Hepatocyte (in vitro differentiated cells): ENCODE measurements around the gene RABEP2. TPM values are rescaled to one million over a fixed set of nuclear protein-coding genes. Genes with fewer than 3 reads are reported as not detected.
"Not testable (repeated sequence)": the region's sequence is repeated elsewhere in the genome, so short reads cannot be mapped to it uniquely, and the experiment has no call there.

Source experiments
- DNase-seq: peaks from one replicate; pipeline ENCODE4 v3.0.0-alpha.2; 2016; ENCODE audit warnings: low spot score
- H2AFZ ChIP-seq: fragments of 200-600 bp; sonication (generic); 2 replicates; pipeline ENCODE4 v1.6.0; 2016; ENCODE audit warnings: antibody characterized with exemption, mild to moderate bottlenecking
- H3K27ac ChIP-seq: fragments of 200-600 bp; sonication (generic); 2 replicates; pipeline ENCODE4 v1.5.1; 2016; ENCODE audit warnings: mild to moderate bottlenecking
- H3K27me3 ChIP-seq: fragments of 200-600 bp; sonication (generic); 2 replicates; pipeline ENCODE4 v1.6.1; 2016
- H3K36me3 ChIP-seq: fragments of 200-600 bp; sonication (generic); replicated peaks from 2 replicates; pipeline ENCODE4 v1.5.1; 2016; ENCODE audit warnings: low read depth; ENCODE audit not compliant: insufficient read depth
- H3K4me1 ChIP-seq: fragments of 200-600 bp; sonication (generic); 2 replicates; pipeline ENCODE4 v1.5.1; 2016; ENCODE audit warnings: mild to moderate bottlenecking, moderate library complexity; ENCODE audit not compliant: insufficient read depth
- H3K4me2 ChIP-seq: fragments of 200-600 bp; sonication (generic); 2 replicates; pipeline ENCODE4 v1.6.0; 2016
- H3K4me3 ChIP-seq: fragments of 200-600 bp; sonication (generic); 2 replicates; pipeline ENCODE4 v1.5.1; 2016; ENCODE audit warnings: mild to moderate bottlenecking
- H3K79me2 ChIP-seq: fragments of 200-600 bp; sonication (generic); 2 replicates; pipeline ENCODE4 v1.6.0; 2017; ENCODE audit warnings: mild to moderate bottlenecking
- H3K9me2 ChIP-seq: fragments of 200-600 bp; sonication (generic); replicated peaks from 2 replicates; pipeline ENCODE4 v1.6.0; 2017; ENCODE audit warnings: mild to moderate bottlenecking; ENCODE audit not compliant: insufficient read depth
- H3K9me3 ChIP-seq: fragments of 200-600 bp; sonication (generic); 2 replicates; pipeline ENCODE4 v1.5.1; 2016; ENCODE audit warnings: low read depth, mild to moderate bottlenecking
- H4K20me1 ChIP-seq: fragments of 200-600 bp; sonication (generic); 2 replicates; pipeline ENCODE4 v1.6.0; 2016; ENCODE audit warnings: mild to moderate bottlenecking; ENCODE audit not compliant: insufficient read depth, poor library complexity, severe bottlenecking
- CTCF ChIP-seq: fragments of 200-600 bp; sonication (generic); IDR thresholded peaks from 2 replicates; pipeline ENCODE4 v1.5.1; 2016; ENCODE audit warnings: antibody characterized with exemption, mild to moderate bottlenecking; ENCODE audit not compliant: poor library complexity
- EZH2 ChIP-seq: fragments of 200-600 bp; sonication (generic); IDR thresholded peaks from 2 replicates; pipeline ENCODE4 v1.6.1; 2016; ENCODE audit warnings: antibody characterized with exemption, mild to moderate bottlenecking, borderline replicate concordance
- EZH2phosphoT487 ChIP-seq: fragments of 200-600 bp; sonication (generic); IDR thresholded peaks from one replicate; pipeline ENCODE4 v1.6.1; 2018; ENCODE audit warnings: antibody characterized with exemption, mild to moderate bottlenecking, low read depth, moderate library complexity; ENCODE audit not compliant: unreplicated experiment, severe bottlenecking
- WGBS: methylation state at CpG from one replicate; pipeline ENCODE4 v1.1.6; 2016; ENCODE audit warnings: low lambda C conversion rate; ENCODE audit errors: missing lambda C conversion rate; 5-methylcytosine and 5-hydroxymethylcytosine counted together
- polyA plus RNA-seq: library from polyadenylated mRNA; unstranded; fragments of >200 nt; fragmentation: Nextera tagmentation; extraction: Ambion mirVana; gene quantifications from 2 replicates; pipeline ENCODE4 v1.2.1, GENCODE V29; 2016
- total RNA-seq: library from RNA; depleted of rRNA; stranded (reverse); fragments of >200 nt; gene quantifications from 2 replicates; pipeline ENCODE4 v1.2.3, GENCODE V29; 2014

Gene RABEP2
- total and polyA plus RNA-seq, 2 experiments from 2014 or later, result 30.3 to 37.2 TPM

DNA sequence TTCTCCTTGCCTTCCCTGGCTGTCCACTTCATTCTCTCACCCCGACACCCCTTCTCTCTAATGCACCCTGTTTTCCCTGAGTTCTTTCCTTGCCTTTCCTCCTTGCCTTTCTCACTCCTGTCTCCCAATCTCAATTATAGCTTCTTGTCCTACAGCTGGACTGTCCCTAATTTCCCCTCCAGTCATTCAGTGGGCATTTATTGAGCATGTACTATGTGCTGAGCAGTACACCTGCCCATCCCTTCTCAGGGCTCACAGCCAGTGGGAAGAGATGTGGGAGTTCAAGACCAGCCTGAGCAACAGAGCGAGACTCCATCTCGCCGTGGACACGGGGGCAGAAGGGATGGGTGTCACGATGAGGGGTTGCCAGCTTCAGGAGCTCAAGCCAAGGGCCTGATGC lies 41.0 kb downstream of the RABEP2 start:
- H3K4me2 ChIP-seq, result no peak overlapping the region
- TF ChIP-seq EZH2 (no peak), CTCF (no peak), EZH2phosphoT487 (no peak)
- DNase-seq, result no peak
- WGBS, result 93% methylated on average over 6 of the region's 6 CpGs
- H2AFZ ChIP-seq, result no peak overlapping the region
- H3K9me3 ChIP-seq, result no peaks in the 10 kb centered on the region
- H3K9me2 ChIP-seq, result no peaks in the 10 kb centered on the region
- H3K27ac ChIP-seq, result no peak overlapping the region
- no peaks in the 10 kb centered on the region for H3K79me2 ChIP-seq
- H3K36me3 ChIP-seq, result no peaks in the 10 kb centered on the region
- H3K4me3 ChIP-seq, result no peak overlapping the region
- no peaks in the 10 kb centered on the region for H4K20me1 ChIP-seq
- no peaks in the 10 kb centered on the region for H3K27me3 ChIP-seq
- peaks cover 11% of the 10 kb centered on the region for H3K4me1 ChIP-seq

DNA sequence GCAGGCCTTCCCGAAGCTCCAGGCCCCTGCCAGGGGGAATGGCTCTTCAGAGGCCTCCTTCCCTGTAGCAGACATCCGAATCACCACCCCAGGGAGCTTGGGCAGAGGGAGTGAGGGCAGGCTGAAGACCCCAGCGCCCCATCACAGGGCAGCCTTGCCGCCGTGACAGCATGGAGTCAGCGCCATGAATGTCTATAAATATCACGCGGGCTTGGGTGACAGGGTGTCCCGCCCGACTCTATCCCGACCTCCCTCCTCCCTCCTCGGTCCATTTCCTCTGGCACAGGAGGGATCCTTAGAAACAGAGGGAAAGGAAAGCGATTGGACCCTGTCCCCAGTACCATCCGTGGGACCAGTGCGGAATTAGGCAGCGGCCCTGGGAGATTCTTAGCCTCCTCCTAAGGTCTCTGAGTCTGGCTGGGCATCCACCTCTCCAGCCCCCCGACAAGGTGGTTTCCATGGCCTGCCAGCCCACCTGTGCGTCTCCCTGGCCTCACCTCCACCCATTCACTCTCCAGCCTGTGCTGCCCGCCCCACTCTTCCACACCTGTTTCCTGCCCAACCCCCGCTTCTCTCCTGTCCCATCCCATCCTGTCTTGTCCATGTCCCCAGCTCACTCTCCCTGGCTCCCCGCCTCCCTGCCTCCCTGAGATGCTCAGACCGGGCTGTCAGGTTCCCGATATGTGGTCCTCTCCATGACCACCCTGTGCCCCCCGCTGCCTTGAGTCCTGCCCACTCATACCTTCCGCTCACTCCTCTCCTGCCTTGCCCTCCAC lies 41.6 kb downstream of the RABEP2 start:
- Histone ChIP-seq H3K27ac (no peak overlapping the region), H3K27me3 (no peaks in the 10 kb centered on the region), H3K4me1 (peaks cover 13% of the 10 kb centered on the region), H3K4me3 (no peak overlapping the region), H3K9me2 (no peaks in the 10 kb centered on the region), H3K4me2 (no peak overlapping the region), H4K20me1 (no peaks in the 10 kb centered on the region), H3K79me2 (no peaks in the 10 kb centered on the region), H3K9me3 (no peaks in the 10 kb centered on the region), H3K36me3 (no peaks in the 10 kb centered on the region), H2AFZ (no peak overlapping the region)
- 81% methylated on average over 24 of the region's 25 CpGs for WGBS
- TF ChIP-seq EZH2phosphoT487 (no peak), CTCF (no peak), EZH2 (no peak)
- no peak for DNase-seq

DNA sequence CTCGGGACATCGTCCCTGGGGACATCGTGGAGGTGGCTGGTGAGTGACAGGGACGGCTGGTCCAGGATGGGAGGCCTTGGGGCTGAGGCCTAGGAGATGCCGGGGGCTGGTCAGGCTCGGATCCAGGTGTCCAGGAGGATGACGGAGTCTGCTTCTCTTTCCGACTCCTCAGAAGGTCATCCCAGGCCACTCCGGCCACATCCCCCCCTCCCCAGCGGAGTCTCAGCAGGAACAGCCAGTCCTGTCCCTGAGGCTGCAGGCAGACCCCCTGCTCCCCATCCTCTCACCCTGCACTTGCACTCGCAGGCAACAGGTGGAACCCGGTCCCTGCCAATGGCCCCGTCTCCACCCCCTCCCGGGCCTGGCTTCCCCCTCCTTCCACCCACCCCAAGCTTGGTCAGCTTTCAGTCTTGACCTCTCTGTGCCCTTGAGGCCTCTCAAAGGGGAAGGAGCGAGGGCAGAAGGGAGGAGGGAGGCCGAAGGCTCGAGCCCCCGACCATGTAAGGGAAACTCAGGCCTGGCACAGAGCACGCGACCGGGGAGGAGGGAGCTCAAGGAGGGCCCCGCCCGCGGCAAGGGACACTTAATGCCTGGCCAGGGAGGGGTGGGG lies 42.4 kb downstream of the RABEP2 start:
- Histone ChIP-seq H3K36me3 (no peaks in the 10 kb centered on the region), H3K4me2 (no peak overlapping the region), H3K27me3 (no peaks in the 10 kb centered on the region), H3K9me2 (no peaks in the 10 kb centered on the region), H3K79me2 (no peaks in the 10 kb centered on the region), H3K9me3 (no peaks in the 10 kb centered on the region), H2AFZ (no peak overlapping the region), H3K27ac (no peak overlapping the region), H3K4me3 (no peak overlapping the region), H4K20me1 (no peaks in the 10 kb centered on the region), H3K4me1 (peaks cover 13% of the 10 kb centered on the region)
- DNase-seq, result no peak
- TF ChIP-seq EZH2phosphoT487 (no peak), CTCF (no peak), EZH2 (no peak)
- WGBS, result 71% methylated on average over 13 of the region's 24 CpGs

DNA sequence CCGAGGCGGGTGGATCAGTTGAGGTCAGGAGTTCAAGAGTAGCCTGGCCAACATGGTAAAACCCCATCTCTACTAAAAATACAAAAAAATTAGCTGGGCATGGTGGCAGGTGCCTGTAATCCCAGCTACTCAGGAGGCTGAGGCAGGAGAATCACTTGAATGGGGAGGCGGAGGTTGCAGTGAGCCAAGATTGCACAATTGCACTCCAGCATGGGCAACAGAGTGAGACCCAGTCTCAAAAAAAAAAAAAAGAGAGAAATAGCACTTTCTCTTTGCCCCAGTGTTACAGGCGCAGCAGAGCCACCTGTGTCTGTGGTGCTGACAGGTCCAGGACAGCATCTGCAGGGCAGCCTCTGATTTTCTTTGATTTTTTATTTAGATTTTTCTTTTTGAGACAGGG lies 43.5 kb downstream of the RABEP2 start:
- 86% methylated on average over 4 of the region's 4 CpGs for WGBS
- not testable (repeated sequence) for DNase-seq, H3K79me2 ChIP-seq, H3K9me3 ChIP-seq, H3K36me3 ChIP-seq, H3K27me3 ChIP-seq, H3K4me3 ChIP-seq, H2AFZ ChIP-seq, H3K27ac ChIP-seq, H3K9me2 ChIP-seq, H3K4me2 ChIP-seq, H4K20me1 ChIP-seq
- peaks cover 13% of the 10 kb centered on the region for H3K4me1 ChIP-seq
